A172 (cell line): ENCODE measurements around the gene ZNF22. TPM values are rescaled to one million over a fixed set of nuclear protein-coding genes. Genes with fewer than 3 reads are reported as not detected.

Experiments
- DNase-seq: peaks from one replicate; pipeline ENCODE4 v3.0.0-alpha.2; 2015; ENCODE audit warnings: low spot score
- total RNA-seq: library from RNA; depleted of rRNA; stranded (reverse); fragments of >200 nt; shearing (Covaris generic); gene quantifications from 2 replicates; pipeline ENCODE4 v1.2.3, GENCODE V29; 2014

ZNF22 gene
- total RNA-seq, 1 experiment from 2014 or later: 7.9 TPM

GRCh38 chr10:44977287-44978212, 23.2 kb upstream of the ZNF22 start:
- DNase-seq: no peak

GRCh38 chr10:44978213-44978569, 22.5 kb upstream of the ZNF22 start:
- no peak for DNase-seq

GRCh38 chr10:44978570-44979280, 22.0 kb upstream of the ZNF22 start, which contains the start of gene DEPP1:
Gene DEPP1, minus strand, starts transcription at chr10:44978809. Its CDS starts 779 bp downstream, at chr10:44978030.
- DNase-seq: peak; percentile 93

GRCh38 chr10:44979281-44980191, 21.2 kb upstream of the ZNF22 start:
- DNase-seq: no peak

- DNase-seq: no peak
Measured at GRCh38 chr10:44980309-44981171, 20.2 kb upstream of the ZNF22 start.

- DNase-seq: peak; percentile 92
Measured at GRCh38 chr10:44981172-44982113, 19.3 kb upstream of the ZNF22 start.

- DNase-seq: peak; percentile 69
Measured at GRCh38 chr10:44982114-44982460, 18.6 kb upstream of the ZNF22 start.

DNA sequence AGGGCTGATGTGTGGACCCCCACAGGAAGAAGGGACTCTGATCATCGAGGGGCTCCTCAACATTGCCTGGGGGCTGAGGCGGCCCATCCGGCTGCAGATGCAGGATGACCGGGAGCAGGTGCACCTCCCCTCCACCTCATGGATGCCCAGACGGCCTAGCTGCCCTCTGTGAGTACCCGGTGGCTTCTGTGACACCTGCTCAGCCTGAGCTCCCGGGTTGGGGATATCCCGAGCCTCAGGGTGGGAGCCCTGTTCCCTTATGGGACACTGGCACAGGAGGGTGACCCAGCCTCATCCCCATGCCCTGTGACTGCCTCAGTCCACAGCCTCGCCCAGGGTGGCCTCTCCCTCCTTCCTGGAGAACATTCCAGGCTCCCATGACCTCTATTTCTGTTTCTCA, 18.2 kb upstream of the ZNF22 start:
- DNase-seq: no peak

DNA sequence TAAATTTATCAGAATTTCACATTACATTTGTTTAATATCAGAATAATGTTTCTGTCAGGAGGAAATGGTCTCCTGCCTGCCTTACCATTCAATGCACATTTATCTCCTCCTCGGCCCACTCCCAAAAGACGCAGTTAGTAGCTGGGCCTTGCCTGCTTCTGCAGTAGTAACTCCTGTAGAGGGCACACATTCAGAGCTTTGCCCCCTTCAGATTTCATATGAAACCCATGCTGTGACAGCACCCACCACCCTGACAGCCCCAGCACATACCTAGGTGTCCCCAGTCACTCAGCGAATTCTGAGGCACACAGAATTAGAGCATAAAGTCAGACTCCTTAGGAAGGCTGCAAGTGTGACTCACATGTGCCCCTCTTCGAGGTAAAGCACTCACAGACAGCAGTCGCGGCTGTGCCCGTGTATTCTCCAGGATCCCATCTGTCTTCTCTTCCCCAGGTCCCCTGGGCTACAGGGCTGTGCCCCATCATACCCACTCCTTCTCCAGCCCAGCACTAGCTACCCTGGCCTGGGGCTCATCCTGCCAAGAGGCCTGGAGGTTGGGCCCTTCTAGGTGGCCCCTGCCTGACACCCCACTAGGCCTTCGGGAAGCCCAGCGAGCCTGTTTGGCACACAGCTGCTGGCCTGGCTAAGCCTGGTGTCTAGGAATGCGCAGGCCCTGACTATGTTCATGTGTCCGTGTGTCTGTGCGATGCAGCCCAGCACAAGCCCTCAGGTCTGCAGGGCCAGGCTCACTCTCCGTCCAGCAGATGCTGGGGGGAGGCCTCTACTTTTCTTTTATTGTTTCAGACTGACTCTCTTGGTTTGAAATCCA, 17.4 kb upstream of the ZNF22 start:
- DNase-seq: no peak

GRCh38 chr10:44983895-44984278, 16.8 kb upstream of the ZNF22 start:
- no peak for DNase-seq

- no peak for DNase-seq
Measured at GRCh38 chr10:44984671-44985101, 16.0 kb upstream of the ZNF22 start.

GRCh38 chr10:44985175-44985681, 15.5 kb upstream of the ZNF22 start:
- no peak for DNase-seq

DNA sequence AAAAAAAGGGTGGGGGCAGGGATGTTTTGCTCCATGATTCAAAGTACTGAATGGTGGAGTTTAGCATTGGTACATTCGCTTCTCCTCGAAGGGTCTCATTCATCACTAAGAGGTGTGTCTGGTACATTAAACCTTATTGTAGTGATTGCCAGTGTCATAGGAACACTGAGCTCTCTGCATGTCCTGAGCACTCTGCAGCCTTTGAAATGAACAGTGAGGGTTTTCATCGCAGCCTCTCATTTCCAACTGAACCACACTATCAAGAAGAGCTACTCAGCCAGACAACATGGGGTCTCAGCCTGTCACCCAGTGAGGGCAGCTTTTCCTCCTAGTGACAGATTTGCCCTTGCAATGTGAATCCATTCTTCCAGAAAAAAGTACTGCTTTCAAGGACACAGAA, 14.5 kb upstream of the ZNF22 start:
- no peak for DNase-seq

DNA sequence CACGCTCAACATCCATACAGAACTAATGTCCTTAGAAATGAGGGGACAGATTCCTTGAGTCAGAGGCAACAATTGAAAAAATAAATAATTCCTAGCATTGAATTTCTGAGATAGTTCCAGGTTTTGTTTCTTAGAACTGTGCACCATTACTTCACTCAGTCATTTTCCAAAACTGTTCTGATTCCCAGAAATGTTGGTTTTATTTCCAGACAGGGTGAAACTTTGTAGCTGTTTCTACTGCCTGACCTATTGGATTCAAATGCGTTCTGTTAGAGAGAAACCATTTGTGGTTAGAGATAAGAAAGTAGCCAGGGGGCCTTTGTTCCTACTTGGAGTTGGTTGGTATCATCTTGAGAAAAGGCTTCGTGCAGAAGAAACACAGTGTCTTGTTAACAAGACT, 14.1 kb upstream of the ZNF22 start:
- DNase-seq: no peak

- no peak for DNase-seq
Measured at GRCh38 chr10:44988957-44989585, 11.7 kb upstream of the ZNF22 start.

DNA sequence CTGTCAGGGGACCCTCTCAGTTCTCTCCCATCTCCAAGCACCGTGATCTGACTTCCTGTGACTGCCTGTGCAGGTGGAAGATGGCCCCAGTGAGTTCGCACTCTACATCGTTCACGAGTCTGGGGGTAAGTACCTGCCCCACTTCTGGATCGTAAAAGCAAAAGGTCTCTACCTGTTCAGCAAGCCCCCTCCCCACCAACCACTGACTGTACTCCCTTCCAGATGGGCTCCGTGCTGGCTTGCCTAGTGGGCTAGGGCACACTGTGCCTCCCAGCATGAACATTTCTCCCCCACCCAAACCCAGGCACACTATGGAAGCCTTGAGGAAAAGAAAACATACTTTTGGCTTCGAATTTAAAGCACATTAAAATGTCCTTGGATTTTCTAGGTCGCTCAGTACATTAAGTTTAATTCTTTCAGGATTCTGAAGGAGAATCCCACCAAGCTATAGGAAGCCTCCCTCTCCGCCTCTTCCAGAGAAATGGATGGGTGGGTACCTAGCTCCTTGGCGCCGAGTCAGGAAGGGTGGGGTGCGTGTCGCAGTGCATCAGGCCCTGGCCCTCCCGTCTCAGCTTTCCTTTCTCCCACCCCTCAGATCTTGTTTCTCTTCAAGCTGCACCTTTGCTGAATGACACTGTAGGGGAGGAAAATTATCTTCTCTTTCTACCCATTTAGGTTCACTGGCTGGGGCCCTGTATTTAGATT, 11.0 kb upstream of the ZNF22 start:
- DNase-seq: no peak

GRCh38 chr10:44990302-44990655, 10.4 kb upstream of the ZNF22 start:
- no peak for DNase-seq

- DNase-seq: no peak
Measured at GRCh38 chr10:44990965-44991364, 9.8 kb upstream of the ZNF22 start.
